HEK293 (cell line): ENCODE results near the gene JMJD7.

Experiments used
- OSR2 ChIP-seq: fragments of 450-650 bp; formaldehyde crosslinking; IDR thresholded peaks from 2 replicates; pipeline ENCODE4 v1.5.1; 2016; ENCODE audit warnings: missing biosample characterization, missing genetic modification characterization
- REPIN1 ChIP-seq: fragments of 450-650 bp; formaldehyde crosslinking; IDR thresholded peaks from 2 replicates; pipeline ENCODE4 v1.5.1; 2017; ENCODE audit warnings: missing biosample characterization, missing genetic modification characterization, low read depth
- SP2 ChIP-seq: fragments of 450-650 bp; formaldehyde crosslinking; IDR thresholded peaks from 2 replicates; pipeline ENCODE4 v1.5.1; 2016; ENCODE audit warnings: missing biosample characterization, missing genetic modification characterization
- YY2 ChIP-seq: fragments of 450-650 bp; formaldehyde crosslinking; IDR thresholded peaks from 2 replicates; pipeline ENCODE4 v1.5.1; 2016; ENCODE audit warnings: missing biosample characterization, missing genetic modification characterization
- ZBTB6 ChIP-seq: fragments of 450-650 bp; formaldehyde crosslinking; IDR thresholded peaks from 2 replicates; pipeline ENCODE4 v1.5.1; 2017; ENCODE audit warnings: missing biosample characterization, missing genetic modification characterization
- ZNF239 ChIP-seq: fragments of 450-650 bp; formaldehyde crosslinking; IDR thresholded peaks from 2 replicates; pipeline ENCODE4 v1.5.1; 2016; ENCODE audit warnings: missing biosample characterization, missing genetic modification characterization
- ZNF561 ChIP-seq: fragments of 450-650 bp; IDR thresholded peaks from 2 replicates; pipeline ENCODE4 v1.5.1; 2018; ENCODE audit warnings: missing biosample characterization, missing genetic modification characterization, borderline replicate concordance
- TF ChIP-seq, protein P1 (sequence below): fragments of 450-650 bp; formaldehyde crosslinking; IDR thresholded peaks from 2 replicates; pipeline ENCODE4 v1.5.1; 2016; ENCODE audit warnings: missing biosample characterization, missing genetic modification characterization
- TF ChIP-seq, protein P2 (sequence below): fragments of 450-650 bp; formaldehyde crosslinking; IDR thresholded peaks from 2 replicates; pipeline ENCODE4 v1.5.1; 2016; ENCODE audit warnings: missing biosample characterization, missing genetic modification characterization

DNA sequence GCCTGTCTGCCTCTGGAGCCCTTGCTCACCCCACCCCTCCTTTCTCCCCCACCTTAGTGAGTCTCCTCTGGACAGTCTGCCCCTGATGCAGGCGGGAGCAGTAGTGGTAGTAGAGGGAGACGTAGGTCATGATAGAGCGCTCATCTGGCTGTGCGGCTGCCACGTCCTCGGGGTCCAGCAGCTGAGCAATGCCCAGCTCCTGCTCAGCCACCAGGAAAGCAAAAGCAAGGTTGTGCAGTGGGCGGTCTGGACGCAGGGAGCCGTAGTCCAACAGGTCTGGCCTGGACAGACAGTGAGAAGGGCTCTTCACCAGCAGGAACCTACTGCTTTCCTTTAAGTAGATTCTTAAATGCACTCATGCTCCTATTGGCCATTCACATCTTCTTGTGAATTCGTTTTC, 59.3 kb downstream of the JMJD7 start:
- TF ChIP-seq ZNF561 = no peak
- no peak for TF ChIP-seq ZNF239 (tag by site-specific recombination)
- TF ChIP-seq YY2 (tag by site-specific recombination) = no peak
- no peak for TF ChIP-seq ZBTB6
- TF ChIP-seq, protein P1, sequence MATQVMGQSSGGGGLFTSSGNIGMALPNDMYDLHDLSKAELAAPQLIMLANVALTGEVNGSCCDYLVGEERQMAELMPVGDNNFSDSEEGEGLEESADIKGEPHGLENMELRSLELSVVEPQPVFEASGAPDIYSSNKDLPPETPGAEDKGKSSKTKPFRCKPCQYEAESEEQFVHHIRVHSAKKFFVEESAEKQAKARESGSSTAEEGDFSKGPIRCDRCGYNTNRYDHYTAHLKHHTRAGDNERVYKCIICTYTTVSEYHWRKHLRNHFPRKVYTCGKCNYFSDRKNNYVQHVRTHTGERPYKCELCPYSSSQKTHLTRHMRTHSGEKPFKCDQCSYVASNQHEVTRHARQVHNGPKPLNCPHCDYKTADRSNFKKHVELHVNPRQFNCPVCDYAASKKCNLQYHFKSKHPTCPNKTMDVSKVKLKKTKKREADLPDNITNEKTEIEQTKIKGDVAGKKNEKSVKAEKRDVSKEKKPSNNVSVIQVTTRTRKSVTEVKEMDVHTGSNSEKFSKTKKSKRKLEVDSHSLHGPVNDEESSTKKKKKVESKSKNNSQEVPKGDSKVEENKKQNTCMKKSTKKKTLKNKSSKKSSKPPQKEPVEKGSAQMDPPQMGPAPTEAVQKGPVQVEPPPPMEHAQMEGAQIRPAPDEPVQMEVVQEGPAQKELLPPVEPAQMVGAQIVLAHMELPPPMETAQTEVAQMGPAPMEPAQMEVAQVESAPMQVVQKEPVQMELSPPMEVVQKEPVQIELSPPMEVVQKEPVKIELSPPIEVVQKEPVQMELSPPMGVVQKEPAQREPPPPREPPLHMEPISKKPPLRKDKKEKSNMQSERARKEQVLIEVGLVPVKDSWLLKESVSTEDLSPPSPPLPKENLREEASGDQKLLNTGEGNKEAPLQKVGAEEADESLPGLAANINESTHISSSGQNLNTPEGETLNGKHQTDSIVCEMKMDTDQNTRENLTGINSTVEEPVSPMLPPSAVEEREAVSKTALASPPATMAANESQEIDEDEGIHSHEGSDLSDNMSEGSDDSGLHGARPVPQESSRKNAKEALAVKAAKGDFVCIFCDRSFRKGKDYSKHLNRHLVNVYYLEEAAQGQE = no peak
- TF ChIP-seq SP2 = no peak
- TF ChIP-seq REPIN1 = no peak
- TF ChIP-seq, protein P2, sequence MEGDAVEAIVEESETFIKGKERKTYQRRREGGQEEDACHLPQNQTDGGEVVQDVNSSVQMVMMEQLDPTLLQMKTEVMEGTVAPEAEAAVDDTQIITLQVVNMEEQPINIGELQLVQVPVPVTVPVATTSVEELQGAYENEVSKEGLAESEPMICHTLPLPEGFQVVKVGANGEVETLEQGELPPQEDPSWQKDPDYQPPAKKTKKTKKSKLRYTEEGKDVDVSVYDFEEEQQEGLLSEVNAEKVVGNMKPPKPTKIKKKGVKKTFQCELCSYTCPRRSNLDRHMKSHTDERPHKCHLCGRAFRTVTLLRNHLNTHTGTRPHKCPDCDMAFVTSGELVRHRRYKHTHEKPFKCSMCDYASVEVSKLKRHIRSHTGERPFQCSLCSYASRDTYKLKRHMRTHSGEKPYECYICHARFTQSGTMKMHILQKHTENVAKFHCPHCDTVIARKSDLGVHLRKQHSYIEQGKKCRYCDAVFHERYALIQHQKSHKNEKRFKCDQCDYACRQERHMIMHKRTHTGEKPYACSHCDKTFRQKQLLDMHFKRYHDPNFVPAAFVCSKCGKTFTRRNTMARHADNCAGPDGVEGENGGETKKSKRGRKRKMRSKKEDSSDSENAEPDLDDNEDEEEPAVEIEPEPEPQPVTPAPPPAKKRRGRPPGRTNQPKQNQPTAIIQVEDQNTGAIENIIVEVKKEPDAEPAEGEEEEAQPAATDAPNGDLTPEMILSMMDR (tag by site-specific recombination) = no peak
- no peak for TF ChIP-seq OSR2
